RKO (cell line): Measurements from ENCODE around the gene NDUFS6.

ENCODE experiments used
- DNase-seq: peaks from one replicate; pipeline ENCODE4 v3.0.0-alpha.2; 2016; ENCODE audit warnings: low spot score

Gene NDUFS6

GRCh38 chr5:1817261-1818043 lies 16.2 kb downstream of the NDUFS6 start:
- no peak for DNase-seq

DNA sequence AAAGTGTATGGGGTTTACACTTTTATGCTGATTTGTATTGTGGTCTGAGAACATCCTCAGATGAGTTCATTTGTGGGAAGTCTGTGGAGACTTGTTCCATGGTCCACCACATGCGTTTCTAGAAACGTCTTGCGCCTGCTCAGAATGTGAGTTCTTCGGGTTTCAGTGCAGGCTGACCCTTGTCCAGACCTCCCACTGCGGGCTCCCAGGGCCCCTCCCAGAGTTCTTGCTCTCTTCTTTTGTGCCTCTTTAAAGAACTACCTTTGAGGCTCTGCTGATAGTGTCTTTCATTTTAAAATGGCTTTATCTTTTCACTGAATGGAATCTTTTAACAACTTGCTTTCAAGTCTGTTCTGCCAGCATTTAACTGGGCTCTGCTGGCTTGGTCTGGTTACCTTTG lies 17.6 kb downstream of the NDUFS6 start:
- DNase-seq: no peak

DNA sequence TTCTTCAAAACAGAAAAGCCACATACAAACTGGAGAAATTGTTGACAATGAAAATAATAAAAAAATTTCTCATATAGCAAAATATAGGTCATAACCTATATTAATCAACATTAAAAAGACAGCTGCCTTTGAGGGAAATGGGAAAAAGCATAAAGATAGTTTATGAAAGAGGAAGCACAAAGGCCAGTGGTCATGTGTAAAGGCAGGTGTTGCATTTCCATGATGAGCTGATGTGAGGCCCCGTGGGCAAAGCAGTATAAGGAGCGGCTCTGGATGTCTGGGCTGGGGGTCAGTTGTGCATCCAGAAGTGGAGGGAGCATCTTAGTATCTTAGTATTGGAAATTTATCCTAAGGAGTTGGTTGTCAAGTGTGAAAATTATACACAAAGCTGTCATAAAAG lies 18.3 kb downstream of the NDUFS6 start:
- DNase-seq: no peak

GRCh38 chr5:1820381-1820780 lies 19.2 kb downstream of the NDUFS6 start:
- no peak for DNase-seq

DNA sequence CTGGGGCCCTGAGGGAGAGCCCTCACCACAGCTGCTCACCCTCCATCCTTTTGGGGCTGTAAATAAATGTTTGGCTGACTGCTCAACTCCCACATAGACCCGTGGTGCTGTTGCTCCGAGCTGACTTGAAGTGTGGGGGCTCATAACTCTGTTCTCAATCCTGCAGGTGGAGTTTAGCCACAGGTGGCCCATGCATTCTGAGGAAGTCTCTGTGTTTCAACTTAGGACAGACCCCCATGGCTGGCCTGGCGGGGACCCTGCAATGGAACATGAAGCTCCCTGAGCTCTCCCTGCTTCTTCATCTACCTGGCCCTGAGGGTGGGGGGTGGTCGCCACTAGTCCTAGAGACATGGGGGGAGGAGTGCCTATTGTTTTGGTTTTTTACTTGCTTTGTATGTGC lies 19.7 kb downstream of the NDUFS6 start:
- DNase-seq: no peak

DNA sequence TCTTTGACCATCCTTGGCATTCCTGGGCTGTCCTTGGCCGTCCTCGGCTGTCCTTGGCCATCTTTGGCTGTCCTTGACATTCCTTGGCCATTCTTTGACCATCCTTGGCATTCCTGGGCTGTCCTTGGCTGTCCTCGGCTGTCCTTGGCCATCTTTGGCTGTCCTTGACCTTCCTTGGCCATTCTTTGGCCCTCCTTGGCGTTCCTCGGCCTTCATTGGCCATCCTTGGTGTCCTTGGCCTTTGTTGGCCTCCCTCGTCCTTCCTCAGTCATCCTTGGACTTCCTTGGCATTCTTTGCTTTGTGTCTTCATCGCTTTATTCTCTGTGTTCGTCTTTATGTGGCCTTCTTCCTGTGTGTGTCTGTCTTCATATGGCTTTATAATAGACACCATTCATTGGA lies 20.7 kb downstream of the NDUFS6 start:
- DNase-seq: no peak

GRCh38 chr5:1823381-1824034 lies 22.3 kb downstream of the NDUFS6 start:
- no peak for DNase-seq

DNA sequence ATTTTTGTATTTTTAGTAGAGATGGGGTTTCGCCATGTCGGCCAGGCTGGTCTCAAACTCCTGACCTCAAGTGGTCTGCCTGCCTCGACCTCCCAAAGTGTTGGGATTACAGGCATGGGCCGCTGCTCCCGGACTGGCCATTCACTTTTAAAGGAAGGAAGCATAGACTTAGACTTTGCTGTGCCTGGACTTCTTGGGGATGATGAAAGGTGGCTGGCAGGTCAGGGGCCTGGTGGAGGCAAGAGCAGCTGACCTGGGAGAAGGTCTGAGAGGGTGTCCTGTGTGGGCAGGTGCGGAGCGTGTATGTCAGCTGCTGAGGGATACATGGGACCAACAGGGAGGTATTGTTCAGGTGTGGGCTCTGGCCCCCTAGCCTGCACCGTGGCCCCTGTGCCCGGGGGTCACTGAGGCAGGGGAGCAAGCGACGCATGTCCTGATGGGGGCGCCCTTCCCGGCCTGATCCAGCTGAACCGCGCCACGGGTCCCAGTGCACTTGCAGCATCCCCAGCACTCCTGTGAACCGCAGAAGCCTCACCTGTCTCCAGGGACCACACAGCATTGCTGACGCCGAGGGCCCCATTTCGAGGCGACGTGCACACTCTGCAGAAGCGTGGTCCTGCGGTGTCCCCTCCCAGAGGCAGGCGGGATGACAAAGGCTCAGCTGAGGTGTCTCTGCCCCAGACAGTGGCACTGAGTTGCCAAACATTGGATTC lies 23.1 kb downstream of the NDUFS6 start:
- no peak for DNase-seq

- no peak for DNase-seq
Observed at GRCh38 chr5:1824903-1825841, 24.0 kb downstream of the NDUFS6 start.

GRCh38 chr5:1826235-1826980 lies 25.2 kb downstream of the NDUFS6 start:
- DNase-seq: no peak

GRCh38 chr5:1827025-1827885 lies 26.0 kb downstream of the NDUFS6 start:
- DNase-seq: no peak

- DNase-seq: no peak
Observed at GRCh38 chr5:1827886-1828397, 26.7 kb downstream of the NDUFS6 start.

DNA sequence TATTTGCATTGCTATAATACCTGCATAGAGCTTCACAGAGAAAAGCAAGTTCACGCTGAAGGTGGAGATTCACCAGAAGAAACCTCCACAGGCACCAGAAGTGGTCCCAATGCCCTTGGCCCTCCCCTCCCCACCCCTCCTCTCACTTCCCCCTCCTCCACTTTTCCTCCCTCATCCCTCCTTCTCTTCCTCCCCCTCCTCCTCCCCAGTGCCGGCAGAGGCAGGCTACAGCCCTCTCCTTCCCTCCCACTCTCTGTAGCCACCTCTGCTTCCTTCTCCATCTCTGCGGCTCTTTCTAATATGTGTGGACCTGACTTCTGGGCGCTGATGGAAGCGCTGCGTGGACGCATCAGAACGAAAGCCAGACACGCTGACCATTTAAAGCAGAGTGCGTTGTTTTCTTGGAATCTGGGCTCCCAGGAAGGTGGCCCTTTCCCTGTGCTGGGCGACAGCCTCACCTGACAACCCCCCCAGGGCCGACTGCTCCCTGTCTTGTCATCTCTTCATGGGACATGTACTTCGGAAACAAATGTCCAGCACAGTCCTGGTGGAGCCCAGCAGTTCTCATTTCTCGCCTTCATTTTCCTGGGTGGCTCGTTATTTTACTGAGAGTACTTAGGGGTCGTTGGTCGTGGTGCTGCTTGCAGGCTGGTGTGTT lies 29.5 kb downstream of the NDUFS6 start:
- no peak for DNase-seq

DNA sequence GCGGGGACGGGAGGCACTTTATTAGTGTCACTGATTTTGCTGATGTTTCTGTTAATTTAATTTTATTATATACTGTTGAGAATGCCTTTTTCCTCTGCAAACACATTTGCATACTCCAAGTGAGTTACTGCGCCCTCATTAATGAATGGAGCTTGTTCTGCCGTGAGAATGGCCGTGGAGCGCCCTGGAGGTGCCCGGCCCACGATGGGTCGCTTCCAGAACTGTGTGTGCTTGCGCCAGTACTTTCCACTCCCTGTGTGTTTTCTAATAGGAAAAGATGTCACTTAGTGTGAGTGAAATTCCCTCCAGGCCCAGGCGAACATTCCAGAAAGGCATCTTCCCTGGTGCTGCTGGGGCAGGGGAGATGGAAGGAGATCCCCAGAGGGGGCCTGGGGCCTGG lies 30.1 kb downstream of the NDUFS6 start:
- DNase-seq: no peak

DNA sequence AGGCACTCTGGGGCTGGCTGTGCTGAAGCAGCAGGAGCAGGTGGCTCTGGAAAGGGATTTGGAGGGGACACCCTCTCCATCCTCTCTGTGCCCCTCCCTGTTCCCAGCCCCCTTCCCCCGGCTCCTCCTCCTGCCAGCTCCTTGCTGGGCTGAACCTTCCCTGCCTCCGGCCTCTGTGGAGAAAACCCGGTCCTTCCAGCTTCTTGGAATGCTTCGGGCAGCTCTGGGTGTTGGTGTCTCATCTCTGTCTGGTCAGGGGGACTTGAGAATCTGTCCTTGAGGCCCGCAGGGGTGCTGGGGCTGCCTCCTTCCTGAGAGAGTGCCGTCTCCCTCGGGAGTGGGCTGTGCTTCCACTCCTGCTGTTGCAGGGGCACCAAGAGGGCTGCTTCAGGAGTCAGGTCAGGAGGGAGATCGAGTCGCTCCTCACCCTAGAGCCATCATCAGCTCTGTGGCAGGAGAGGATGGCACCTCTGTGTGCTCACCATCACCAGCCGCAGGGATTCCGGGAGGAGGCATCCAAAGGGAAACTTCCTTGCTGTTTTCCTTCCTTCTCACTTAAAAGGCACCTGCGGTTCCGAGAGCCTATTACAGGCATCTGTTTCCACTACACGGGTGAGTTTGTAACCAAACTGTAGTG lies 30.6 kb downstream of the NDUFS6 start:
- no peak for DNase-seq

DNA sequence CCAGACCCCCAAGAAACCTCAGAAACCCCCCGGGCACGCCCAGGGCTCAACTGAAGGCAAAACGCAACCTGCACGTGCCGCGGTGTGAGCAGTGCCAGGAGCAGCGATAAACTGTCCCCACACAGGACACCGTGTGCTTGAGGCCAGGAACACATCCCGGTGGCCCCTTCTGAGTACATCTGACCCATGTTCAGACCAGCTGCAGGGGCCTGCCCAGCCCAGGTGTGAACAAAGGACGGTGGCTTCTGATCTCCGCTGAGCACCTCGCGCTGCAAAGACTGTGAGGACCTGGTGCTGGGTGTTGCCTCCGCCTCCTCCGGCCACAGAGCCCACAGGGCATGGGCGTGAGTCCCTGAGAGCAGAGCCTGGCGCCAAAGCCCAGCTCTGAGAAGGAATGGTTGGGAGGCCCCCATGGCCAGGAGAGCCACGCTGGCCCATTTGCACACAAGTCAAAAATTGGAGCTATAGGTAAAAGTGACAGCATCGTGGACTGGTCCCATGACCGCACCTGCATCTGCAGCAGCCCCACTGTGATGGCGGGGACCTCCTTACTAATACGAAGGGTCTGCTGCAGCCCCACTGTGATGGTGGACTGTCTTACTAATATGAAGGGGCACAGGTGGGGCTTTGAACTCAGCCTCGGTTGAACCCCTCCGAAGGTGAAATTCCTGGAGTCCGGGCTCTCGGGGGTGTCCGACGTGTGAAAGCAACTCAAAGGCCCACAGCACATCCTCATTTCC lies 31.5 kb downstream of the NDUFS6 start:
- DNase-seq: no peak

GRCh38 chr5:1833264-1834021 lies 32.2 kb downstream of the NDUFS6 start:
- DNase-seq: no peak
